Panc1 (cell line): ENCODE data around the gene KDM4B. TPM values are rescaled to one million over a fixed set of nuclear protein-coding genes. Genes with fewer than 3 reads are reported as not detected.

Source experiments
- ATAC-seq: fragments of 200-7000 bp; cut with Tn5 transposase; 2 replicates; pipeline ENCODE4 v1.9.1; 2020; ENCODE audit warnings: mild to moderate bottlenecking, moderate library complexity
- BruUV-seq: library from RNA; stranded (reverse); fragments of 400-500 nt; replicated peaks from 2 replicates; lab custom pipeline; 2021; lab: Mats Ljungman, UMichigan
- CTCF ChIA-PET: fragments of 300-600 bp; sonication (Branson Sonifier 250); formaldehyde crosslinking; loops from one replicate; lab custom pipeline; 2022; ENCODE audit warnings: antibody characterized with exemption; lab: Charles Lee
- POLR2A ChIA-PET: fragments of 300-600 bp; sonication (Branson Sonifier 250); formaldehyde crosslinking; loops from one replicate; lab custom pipeline; 2022; ENCODE audit warnings: antibody characterized with exemption; lab: Charles Lee
- DNase-seq: peaks from one replicate; pipeline ENCODE4 v3.0.0-alpha.2; 2010; ENCODE audit warnings: low read depth, low spot score
- H3K27ac ChIP-seq: 2 replicates; pipeline ENCODE4 v1.5.1; 2011; ENCODE audit warnings: mild to moderate bottlenecking, low read length, inconsistent platforms
- H3K27me3 ChIP-seq: fragments of 200-500 bp; sonication (Bioruptor generic); 2 replicates; pipeline ENCODE4 v1.6.0; 2014; ENCODE audit warnings: low read length, inconsistent platforms; ENCODE audit not compliant: control insufficient read depth, insufficient read depth
- H3K36me3 ChIP-seq: fragments of 200-500 bp; sonication (Bioruptor generic); 2 replicates; pipeline ENCODE4 v1.5.1; 2014; ENCODE audit warnings: inconsistent platforms, mild to moderate bottlenecking, low read length, moderate library complexity; ENCODE audit not compliant: control insufficient read depth, insufficient read depth
- H3K4me1 ChIP-seq: 2 replicates; pipeline ENCODE4 v1.5.1; 2011; ENCODE audit warnings: inconsistent platforms, mild to moderate bottlenecking, low read length, moderate library complexity; ENCODE audit not compliant: control insufficient read depth, insufficient read depth
- H3K4me3 ChIP-seq, 2 experiments: 2 replicates each; pipeline ENCODE4 v1.5.1; 2011 to 2012; ENCODE audit warnings: low read depth in 2 of 2, low read length in 2 of 2, mild to moderate bottlenecking in 2 of 2, inconsistent platforms in 1 of 2, moderate library complexity in 1 of 2
- H3K9me3 ChIP-seq: fragments of 200-500 bp; sonication (Bioruptor generic); 2 replicates; pipeline ENCODE4 v1.5.1; 2014; ENCODE audit warnings: low read depth, mild to moderate bottlenecking, inconsistent platforms, low read length, moderate library complexity; ENCODE audit not compliant: control insufficient read depth, insufficient read depth
- CTCF ChIP-seq: fragments of 450-650 bp; IDR thresholded peaks from 2 replicates; pipeline ENCODE4 v1.5.1; 2017; ENCODE audit warnings: mild to moderate bottlenecking
- POLR2AphosphoS5 ChIP-seq: IDR thresholded peaks from 2 replicates; pipeline ENCODE4 v1.6.1; 2012; ENCODE audit warnings: mild to moderate bottlenecking, low read depth, low read length, moderate library complexity
- REST ChIP-seq, 2 experiments: IDR thresholded peaks; 2 replicates each; pipeline ENCODE4 v1.6.1; 2011 to 2012; ENCODE audit warnings: low read depth in 2 of 2, control low read depth in 1 of 2, low read length in 1 of 2, mild to moderate bottlenecking in 1 of 2, moderate library complexity in 1 of 2; ENCODE audit not compliant: insufficient read depth in 1 of 2
- SIN3A ChIP-seq: IDR thresholded peaks from 2 replicates; pipeline ENCODE4 v1.6.1; 2012; ENCODE audit warnings: low read depth, mild to moderate bottlenecking, low read length, moderate library complexity, borderline replicate concordance; ENCODE audit not compliant: insufficient read depth
- TCF7L2 ChIP-seq: IDR thresholded peaks from 2 replicates; pipeline ENCODE4 v1.6.1; 2011; ENCODE audit warnings: mild to moderate bottlenecking, low read depth, low read length, inconsistent platforms
- in situ Hi-C: cut with HindIII; loops from 2 replicates; pipeline ENCODE4 v1.10.0; 2016; ENCODE audit warnings: low sequenced_read_pairs, low pct_unique_long_range_greater_than_20kb
- intact Hi-C: fragments of 100-400 bp; cut with micrococcal nuclease; formaldehyde crosslinking; loops from one replicate; pipeline ENCODE4 v1.10.0; 2022; ENCODE audit not compliant: unreplicated experiment
- total RNA-seq: library from RNA; stranded (reverse); gene quantifications from one replicate; pipeline ENCODE4 v1.2.1, GENCODE V29; 2021; ENCODE audit not compliant: unreplicated experiment

The KDM4B gene
- total RNA-seq, 1 experiment from 2014 or later, result 18.4 TPM

GRCh38 chr19:5005096-5005495 is 36.2 kb downstream of the KDM4B start:
- POLR2A ChIA-PET, result no interaction called here
- CTCF ChIA-PET, result no interaction called here
- in situ Hi-C loops (no loop called here), intact Hi-C loops (no loop called here)
- ATAC-seq (no peak), DNase-seq (no peak)
- Histone ChIP-seq H3K36me3 (no peaks in the 10 kb centered on the region), H3K27ac (no peak overlapping the region), H3K4me3 (no peak overlapping the region), H3K4me1 (peaks cover 5% of the 10 kb centered on the region; the same call in 1 of the 2 replicates), H3K27me3 (no peaks in the 10 kb centered on the region), H3K9me3 (no peaks in the 10 kb centered on the region)
- TF ChIP-seq POLR2AphosphoS5 (no peak), TCF7L2 (no peak), SIN3A (no peak)
- no TSS peak for BruUV-seq

GRCh38 chr19:5006201-5006600 is 37.3 kb downstream of the KDM4B start:
- intact Hi-C loops (no loop called here), in situ Hi-C loops (no loop called here)
- H3K27ac ChIP-seq, result no peak overlapping the region
- H3K4me1 ChIP-seq, result peaks cover 5% of the 10 kb centered on the region; the same call in 1 of the 2 replicates
- TF ChIP-seq POLR2AphosphoS5 (no peak), SIN3A (no peak), TCF7L2 (no peak), CTCF (no peak), REST (IDR thresholded peaks at IDR 0.05; ENCODE audit: insufficient read depth in 1 of 2, low read depth in 2 of 2, low read length in 1 of 2) (no peak)
- H3K9me3 ChIP-seq, result no peaks in the 10 kb centered on the region
- CTCF ChIA-PET, result no interaction called here
- H3K36me3 ChIP-seq, result no peaks in the 10 kb centered on the region
- ATAC-seq, result no peak
- BruUV-seq, result no TSS peak
- POLR2A ChIA-PET, result no interaction called here
- DNase-seq, result no peak
- no peak overlapping the region for H3K4me3 ChIP-seq
- H3K27me3 ChIP-seq, result no peaks in the 10 kb centered on the region

GRCh38 chr19:5006821-5007220 is 37.9 kb downstream of the KDM4B start:
- no peak overlapping the region for H3K27ac ChIP-seq
- no peak for TF ChIP-seq CTCF
- H3K27me3 ChIP-seq, result no peaks in the 10 kb centered on the region
- POLR2A ChIA-PET, result no interaction called here
- ATAC-seq (no peak), DNase-seq (no peak)
- H3K4me3 ChIP-seq, result no peak overlapping the region
- intact Hi-C loops (no loop called here), in situ Hi-C loops (no loop called here)
- H3K4me1 ChIP-seq, result peaks cover 5% of the 10 kb centered on the region; the same call in 1 of the 2 replicates
- no peaks in the 10 kb centered on the region for H3K36me3 ChIP-seq
- CTCF ChIA-PET, result no interaction called here
- BruUV-seq, result no TSS peak
- no peaks in the 10 kb centered on the region for H3K9me3 ChIP-seq
